HG03520 (cell line): ENCODE data around the gene B4GALNT3.

Source experiments
- ATAC-seq: cut with Tn5 transposase; IDR thresholded peaks from one replicate; pipeline ENCODE4 v1.9.1; 2021; ENCODE audit warnings: mild to moderate bottlenecking, moderate library complexity; ENCODE audit not compliant: unreplicated experiment

B4GALNT3 gene

GRCh38 chr12:590206-590750, 130.5 kb downstream of the B4GALNT3 start:
- ATAC-seq, result no peak

GRCh38 chr12:591167-592023, 131.7 kb downstream of the B4GALNT3 start:
- no peak for ATAC-seq

- no peak for ATAC-seq
Observed at GRCh38 chr12:592024-592505, 132.3 kb downstream of the B4GALNT3 start.

GRCh38 chr12:593396-594270, 133.9 kb downstream of the B4GALNT3 start:
- ATAC-seq, result no peak

GRCh38 chr12:597926-598568, 138.3 kb downstream of the B4GALNT3 start:
- ATAC-seq, result no peak

GRCh38 chr12:599756-600155, 140.0 kb downstream of the B4GALNT3 start:
- ATAC-seq, result no peak

- ATAC-seq, result no peak
Observed at GRCh38 chr12:601976-602699, 142.4 kb downstream of the B4GALNT3 start.

GRCh38 chr12:602700-603068, 142.9 kb downstream of the B4GALNT3 start:
- ATAC-seq, result no peak

GRCh38 chr12:604956-605355, 145.2 kb downstream of the B4GALNT3 start:
- ATAC-seq, result no peak

- no peak for ATAC-seq
Observed at GRCh38 chr12:607541-608001, 147.8 kb downstream of the B4GALNT3 start.

- ATAC-seq, result no peak
Observed at GRCh38 chr12:608413-608812, 148.7 kb downstream of the B4GALNT3 start.

GRCh38 chr12:608921-609320, 149.2 kb downstream of the B4GALNT3 start:
- ATAC-seq, result no peak

GRCh38 chr12:611721-612120, 152.0 kb downstream of the B4GALNT3 start:
- no peak for ATAC-seq

- no peak for ATAC-seq
Observed at GRCh38 chr12:612293-612692, 152.6 kb downstream of the B4GALNT3 start.

GRCh38 chr12:612886-613285, 153.1 kb downstream of the B4GALNT3 start:
- no peak for ATAC-seq
